ENCODE data around the gene PLD5.
A peak's percentile ranks its signal among the peaks of the same experiment; 100 is the strongest.
"Not testable (repeated sequence)": the region's sequence is repeated elsewhere in the genome, so short reads cannot be mapped to it uniquely, and the experiment has no call there.

PLD5 gene

GRCh38 chr1:242477944-242478343, 46.6 kb downstream of the PLD5 start:
- no peak for DNase-seq

DNA sequence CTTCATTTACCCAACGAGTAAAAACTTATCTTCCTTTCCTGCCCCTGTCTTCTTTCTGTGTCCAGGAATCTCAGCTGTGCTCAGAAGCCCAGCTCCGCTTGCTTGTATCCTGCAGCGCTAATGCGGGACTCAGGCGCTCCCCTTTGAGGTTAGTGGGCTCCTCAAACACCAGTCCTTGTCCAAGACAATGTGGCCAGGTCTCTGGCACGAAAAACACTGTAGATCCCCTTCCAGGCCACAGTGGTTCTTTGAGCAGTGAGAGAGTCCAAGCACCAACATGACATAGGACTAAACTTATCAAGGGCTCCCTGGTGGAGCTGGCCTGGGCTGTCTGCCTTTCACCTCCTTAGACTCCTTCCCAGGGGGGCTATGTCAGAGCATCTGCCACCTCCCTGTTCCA, 53.7 kb downstream of the PLD5 start:
- DNase-seq: no peak

GRCh38 chr1:242468784-242469183, 55.7 kb downstream of the PLD5 start:
- no peak for DNase-seq

DNA sequence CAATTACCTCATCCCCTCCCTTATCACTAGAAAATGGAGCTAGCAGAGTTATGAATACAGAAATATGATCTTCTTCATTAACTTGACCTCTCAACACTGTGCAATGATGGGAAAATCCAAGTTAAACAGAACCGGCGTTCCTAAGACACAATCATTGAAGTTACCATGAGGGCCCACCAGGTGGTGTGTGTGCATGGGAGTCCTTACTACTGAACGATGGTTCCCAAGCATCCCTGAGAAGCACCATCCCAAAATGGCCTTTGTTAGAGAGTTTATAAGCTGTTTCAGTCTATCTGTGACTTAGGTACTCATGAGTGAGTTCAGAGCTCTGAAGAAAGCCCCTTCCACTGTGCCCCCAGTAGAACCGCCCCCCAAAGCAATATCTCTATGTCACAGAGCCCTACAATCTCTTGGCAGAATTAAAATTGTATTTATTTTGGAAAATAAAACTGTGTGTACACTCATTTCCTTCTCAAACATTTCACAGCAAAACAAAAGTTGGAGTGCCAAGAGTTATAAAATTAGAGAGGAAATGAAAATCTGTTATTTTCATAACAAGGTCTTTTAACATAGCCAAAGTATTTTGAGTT, 56.8 kb downstream of the PLD5 start:
- peak; percentile 8 to 19 (median 12) for DNase-seq

DNA sequence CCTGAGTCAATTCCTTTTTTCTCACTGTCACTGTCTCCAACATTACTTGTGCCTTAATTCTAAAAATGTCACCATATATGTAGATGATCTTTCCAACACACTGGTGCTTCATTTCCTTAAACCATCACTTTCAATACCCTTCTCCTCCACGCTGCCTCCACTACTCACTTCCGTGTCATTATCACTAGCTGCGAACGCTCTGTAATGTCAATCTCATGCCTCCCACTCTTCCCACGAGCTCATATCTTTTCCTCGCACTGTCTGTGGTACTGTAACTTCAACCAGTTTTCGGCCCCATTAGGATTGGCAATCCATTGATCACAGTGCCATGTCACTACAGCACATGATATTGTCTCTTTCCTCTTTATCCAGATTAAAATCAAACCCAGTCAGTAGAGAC, 61.6 kb downstream of the PLD5 start:
- DNase-seq: no peak

DNA sequence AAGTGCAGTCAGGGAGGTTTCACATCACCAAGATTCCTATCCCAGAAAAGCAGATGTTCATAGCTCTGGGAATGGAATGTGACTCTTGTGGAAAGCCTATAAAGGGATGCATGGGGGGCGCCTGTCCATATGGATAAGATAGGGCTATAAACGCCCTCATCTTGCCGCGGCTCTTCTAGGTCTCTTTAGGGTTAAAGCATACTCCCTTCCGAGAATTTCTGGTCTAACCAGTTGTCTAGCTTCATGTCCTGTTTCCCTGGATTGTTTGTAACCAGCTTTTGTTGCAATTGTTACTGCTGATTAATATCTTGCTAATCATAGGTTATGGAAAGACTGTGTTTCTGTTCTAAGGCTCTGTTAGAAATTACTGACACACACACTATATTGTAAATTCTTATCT, 64.8 kb downstream of the PLD5 start:
- DNase-seq: not testable (repeated sequence)

GRCh38 chr1:242456726-242457269, 67.7 kb downstream of the PLD5 start:
- DNase-seq: no peak

DNA sequence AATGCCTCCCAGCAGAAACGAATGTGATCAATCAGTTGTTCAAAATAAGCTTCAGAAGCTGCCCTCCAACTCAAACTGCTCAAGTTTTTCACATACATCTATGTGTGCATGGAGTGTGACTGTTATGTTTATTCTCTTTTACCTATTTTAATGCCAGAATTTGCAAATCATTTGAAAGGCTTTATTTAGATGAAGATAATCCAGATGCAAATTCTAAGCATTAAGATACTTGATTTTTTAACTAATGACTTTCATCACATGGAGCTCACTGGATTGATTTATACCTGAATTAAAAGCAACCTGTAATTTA, 69.5 kb downstream of the PLD5 start:
- no peak for DNase-seq

- DNase-seq: peak in 3 of 4 experiments; percentile 25 to 40 (median 28)
These were observed 70.0 kb downstream of the PLD5 start for GRCh38 chr1:242454262-242455051.

GRCh38 chr1:242452573-242452972, 71.9 kb downstream of the PLD5 start:
- no peak for DNase-seq

DNA sequence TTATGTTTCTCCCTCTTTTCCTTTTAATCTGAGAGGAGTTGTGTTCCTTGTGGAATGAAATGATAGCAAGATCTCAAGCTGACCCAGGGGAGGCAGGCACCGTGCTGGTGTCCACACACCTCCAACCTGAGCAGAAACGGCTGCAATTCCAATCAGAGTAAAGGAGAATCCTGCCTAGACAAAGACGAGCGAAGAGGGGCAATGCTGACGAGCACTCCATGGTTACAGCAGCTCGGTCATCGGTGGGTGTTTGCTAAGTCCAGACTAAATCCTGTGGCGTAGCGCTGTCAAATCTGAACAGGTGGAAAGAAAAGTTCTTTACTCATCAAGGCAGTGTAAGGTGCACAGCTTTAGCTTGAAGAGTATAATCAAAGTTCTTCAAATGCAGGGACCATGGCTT, 74.8 kb downstream of the PLD5 start:
- no peak for DNase-seq

- DNase-seq: no peak
These were observed 75.4 kb downstream of the PLD5 start for GRCh38 chr1:242448910-242449645.

GRCh38 chr1:242447689-242448088, 76.8 kb downstream of the PLD5 start:
- DNase-seq: no peak

DNA sequence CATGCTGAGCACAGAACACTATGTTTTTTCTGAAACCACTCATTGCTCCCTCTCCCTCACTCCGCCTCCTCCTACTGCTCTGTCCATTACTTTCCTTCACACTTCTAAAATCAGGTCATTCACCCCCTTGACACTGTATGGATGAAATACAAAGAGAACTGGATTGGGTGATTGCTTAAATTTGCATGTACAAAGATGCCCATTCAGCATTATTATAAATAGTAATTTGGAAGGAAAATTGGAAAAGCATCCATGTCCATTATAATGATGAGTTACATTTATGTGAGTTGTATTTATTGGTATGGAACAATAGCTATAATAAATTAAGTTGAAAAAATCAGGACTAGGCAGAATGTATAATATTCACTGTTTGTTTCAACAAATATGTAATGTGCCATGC, 83.7 kb downstream of the PLD5 start:
- DNase-seq: no peak

GRCh38 chr1:242435200-242435599, 89.3 kb downstream of the PLD5 start:
- no peak for DNase-seq

DNA sequence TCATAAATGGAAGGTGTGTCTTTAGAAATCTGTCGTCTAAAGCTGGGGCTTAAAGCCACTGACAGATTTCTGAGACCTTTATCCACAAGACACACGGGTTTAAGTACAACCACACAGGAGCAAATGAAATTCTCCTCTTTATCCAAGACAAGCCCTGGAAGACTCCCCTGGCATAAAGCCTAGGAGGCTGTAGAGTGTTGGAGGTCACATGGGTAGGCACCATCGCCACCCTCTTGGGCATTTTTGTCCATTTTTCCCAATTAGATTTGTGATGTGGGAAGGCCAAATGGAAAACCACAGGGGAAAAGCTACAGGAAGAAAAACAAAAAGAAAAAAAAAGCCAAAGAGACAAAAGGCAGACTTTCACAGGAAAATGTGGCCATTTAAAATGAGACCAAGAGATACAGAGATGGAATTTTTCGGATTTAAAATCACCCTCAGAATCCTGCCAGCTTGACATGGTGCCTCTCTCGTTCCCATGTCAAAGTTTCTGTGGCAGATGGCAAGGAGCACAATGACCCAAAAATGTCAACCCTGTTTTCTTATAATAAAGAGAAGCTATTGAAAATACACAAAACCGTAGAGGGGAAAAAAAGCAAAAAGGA, 91.9 kb downstream of the PLD5 start:
- no peak for DNase-seq

DNA sequence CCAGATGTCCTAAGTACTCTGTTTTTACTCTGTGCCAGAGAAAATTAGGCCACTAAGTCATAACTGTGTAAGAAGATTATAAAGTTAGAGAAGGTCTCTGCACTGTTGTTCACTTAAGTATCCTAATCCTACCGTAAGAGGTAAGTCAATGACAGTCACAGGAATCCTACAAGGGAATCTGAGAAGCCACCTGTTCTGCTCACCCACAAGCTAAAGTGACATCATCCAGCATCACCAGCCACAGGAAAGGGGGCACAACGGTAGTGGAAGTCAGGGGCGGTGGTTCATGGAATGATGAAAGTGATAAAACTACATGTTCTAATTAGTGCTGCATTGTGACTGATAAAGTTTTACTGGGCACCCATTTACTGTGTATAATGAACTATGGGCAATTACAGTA, 92.7 kb downstream of the PLD5 start:
- no peak for DNase-seq

- no peak for DNase-seq
These were observed 93.5 kb downstream of the PLD5 start for GRCh38 chr1:242430956-242431355.

DNA sequence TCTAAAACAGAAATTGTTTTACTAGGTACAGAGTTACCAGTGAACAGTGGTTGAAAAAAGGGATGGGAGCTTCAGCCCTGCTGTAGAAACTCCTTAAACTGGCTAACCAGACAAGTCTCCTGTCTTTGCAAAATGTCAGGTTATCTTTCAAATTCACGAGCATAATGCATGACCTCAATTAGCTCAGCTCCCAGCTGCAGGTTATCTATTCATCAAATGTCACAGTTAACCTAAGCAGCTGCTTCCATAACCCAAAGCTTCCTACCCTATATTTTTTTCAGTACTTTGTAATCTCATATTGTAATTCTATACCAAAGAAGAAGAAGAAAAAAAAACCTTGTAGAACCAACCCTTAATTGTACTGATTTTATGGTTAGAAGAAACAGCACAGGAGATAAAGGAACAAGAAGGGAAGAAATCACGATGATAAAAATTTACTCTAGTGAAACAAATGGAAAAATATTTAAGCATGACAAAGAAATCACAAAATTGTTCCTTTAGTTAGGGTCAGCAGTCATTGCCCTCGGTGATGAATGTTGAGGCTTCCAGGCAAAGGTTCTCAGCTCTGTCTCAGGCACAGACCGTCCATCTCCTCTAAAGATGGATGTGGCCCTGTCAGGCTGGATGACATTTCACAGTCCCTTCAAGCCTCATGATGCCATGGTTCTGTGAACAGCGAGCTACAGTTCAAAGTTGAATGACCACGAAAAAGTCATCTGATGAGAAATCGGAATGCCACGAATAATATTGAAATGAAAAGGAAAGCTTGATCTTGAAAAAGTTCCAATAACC, 95.9 kb downstream of the PLD5 start:
- no peak for DNase-seq

- no peak for DNase-seq
These were observed 97.0 kb downstream of the PLD5 start for GRCh38 chr1:242427519-242427918.

DNA sequence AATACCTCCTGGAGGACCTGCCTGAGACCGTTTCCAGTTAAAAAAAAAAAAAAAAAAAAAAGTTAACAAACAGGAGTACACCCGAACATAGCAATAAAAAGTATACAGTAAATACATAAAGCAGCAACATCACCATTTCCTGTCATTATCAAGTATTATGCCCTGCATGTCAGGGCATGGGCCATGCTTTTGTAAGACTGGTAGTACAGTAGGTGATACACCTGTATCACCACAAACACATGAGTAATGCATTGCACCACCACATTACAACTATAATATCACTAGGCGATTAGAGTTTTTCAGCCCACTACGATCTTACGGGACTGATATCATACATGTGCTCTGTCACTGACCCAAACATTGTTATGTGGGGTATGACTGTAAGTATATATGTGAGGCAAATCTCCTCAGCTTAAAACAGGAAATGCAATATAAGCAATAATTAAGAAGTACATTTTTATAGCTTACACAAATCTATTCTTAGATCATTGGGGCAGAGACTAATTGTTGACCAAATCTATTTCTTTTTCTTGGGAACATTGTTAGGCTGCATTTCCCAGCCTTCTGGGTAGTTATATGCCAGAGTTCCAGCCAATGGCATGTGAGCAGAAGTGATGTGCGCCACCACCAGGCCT, 98.1 kb downstream of the PLD5 start:
- DNase-seq: no peak

DNA sequence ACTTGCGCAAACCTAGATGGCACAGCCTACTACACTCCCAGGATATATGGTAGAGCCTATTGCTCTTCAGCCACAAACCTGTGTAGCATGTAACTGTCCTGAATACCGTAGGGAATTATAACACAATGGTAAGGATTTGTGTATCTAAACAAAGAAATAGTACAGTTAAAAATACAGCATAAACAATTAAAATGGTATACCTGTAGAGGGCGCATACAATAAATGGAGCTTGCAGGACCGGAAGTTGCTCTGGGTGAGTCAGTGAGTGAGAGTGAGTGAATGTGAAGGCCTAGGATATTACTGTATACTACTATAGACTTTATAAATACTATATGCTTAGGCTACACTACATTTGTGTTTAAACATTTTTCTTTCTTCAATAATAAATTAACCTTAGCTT, 99.3 kb downstream of the PLD5 start:
- peak in 1 of 4 experiments; percentile 0 for DNase-seq
